Cerebellar nuclear complex (tissue), 1 donor: ENCODE measurements around the gene KCNK4.
A peak's percentile ranks its signal among the peaks of the same experiment; 100 is the strongest.

ENCODE experiments used
- DNase-seq, 2 experiments: peaks; one replicate each; lab custom pipeline; 2025; lab: John Stamatoyannopoulos, UW

The KCNK4 gene

DNA sequence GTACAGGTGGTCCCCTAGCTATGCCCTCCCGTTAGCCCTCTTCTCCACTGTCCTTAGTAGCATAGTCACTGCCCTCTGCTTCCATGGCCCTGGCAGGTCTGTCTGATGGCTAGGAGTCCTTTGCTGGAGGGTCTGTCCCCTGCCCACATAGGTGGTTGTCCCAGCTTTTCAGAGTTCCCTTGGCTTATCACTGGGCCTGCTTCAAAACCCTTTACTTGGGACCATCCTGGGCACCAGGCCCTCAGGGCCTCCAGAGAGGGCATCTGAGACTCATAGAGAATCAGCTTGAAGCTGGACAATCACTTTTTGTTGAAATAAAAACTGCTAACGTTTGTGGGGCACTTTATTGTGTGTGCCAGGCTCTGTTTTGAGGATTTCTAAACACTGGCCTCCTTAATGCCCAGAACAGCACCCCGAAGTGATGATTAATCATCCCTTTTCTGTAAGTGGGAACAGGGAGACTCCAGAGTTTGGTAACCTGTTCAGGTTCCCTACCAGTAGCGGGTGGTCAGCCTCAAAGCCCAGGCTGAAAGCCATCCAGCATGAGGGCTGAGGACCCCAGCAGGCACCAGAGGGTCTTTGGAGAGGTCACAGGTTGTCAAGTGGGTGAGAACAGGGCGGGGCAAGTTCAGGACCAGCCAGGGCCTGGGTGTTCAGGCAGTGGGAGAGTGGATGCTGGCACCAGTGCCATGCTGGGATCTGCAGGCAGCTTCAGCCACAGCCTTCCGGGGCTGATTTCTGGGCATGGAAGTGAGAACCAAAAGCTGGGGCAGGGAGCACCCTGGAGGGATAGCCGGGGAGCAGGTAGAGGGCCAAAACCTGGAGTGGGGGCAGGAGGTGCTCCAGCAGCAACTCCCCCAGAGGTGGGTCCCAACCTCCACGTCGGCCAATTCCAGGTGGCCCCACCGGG, 495 bp upstream of the KCNK4 start:
- DNase-seq: no peak

DNA sequence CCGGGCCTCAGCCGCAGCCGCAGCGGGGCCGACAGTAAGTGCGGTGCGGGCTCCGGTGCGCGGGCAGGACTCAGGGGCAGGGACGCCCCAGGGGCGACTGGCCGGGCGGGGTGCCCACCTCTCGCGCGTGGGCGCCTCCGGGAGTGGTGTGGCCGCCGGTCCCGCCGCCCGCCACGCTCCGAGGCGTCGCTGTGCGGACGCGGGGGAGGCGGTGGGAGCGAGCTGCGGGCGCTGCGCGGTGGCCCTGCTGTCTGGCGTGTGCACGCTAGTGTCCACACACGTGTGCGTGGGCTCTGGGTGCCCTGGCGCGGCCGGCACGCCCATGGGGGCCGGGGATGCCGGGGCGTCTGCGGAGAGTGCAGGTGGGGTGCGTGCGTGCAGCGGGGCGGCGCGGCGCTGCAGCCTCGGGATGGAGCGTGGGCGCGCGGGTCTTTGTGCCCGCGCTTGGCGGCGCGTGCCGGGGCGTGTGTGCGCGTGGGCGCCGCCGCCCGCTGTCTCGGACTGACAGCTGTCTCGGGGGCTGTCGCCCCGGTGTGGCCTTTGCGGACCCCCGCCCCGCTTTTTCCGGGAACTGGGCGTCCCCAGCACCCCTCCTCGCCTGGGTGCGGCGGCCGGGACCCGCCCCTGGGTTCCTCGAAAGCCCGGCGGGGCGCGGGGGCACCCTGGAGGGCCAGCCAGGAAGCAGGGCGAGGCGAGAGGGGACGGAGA, 804 bp downstream of the KCNK4 start:
- DNase-seq: no peak

DNA sequence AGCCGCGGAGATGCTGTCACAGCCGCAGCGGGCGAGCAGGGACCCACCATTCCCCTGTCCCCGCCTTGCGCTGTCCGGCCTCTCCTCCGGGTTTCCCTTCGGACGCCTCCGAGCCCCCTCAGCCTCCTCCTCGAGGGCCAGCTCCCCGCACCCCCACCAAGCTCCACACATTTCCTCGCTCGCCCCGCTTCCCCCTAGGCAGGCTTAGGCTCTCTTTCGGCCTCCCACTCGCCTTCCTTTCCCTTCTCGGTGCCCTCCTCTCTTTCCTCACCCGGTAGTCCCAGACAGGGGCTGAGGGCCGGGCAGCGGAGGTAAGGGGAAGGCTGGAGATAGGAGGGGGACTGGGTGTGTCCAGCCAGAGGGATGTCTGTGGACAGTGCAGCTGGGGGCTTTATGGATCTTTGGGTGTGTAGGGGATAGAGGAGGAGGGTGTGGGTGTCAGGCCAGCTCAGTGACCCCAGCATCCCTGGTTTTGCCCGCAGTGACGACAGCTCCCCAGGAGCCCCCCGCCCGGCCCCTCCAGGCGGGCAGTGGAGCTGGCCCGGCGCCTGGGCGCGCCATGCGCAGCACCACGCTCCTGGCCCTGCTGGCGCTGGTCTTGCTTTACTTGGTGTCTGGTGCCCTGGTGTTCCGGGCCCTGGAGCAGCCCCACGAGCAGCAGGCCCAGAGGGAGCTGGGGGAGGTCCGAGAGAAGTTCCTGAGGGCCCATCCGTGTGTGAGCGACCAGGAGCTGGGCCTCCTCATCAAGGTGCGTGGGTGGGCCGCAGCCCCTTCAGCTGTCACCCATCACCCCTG, 1.6 kb downstream of the KCNK4 start:
- no peak for DNase-seq

- no peak for DNase-seq
Observed at GRCh38 chr11:64294774-64295173, 3.7 kb downstream of the KCNK4 start.

GRCh38 chr11:64295760-64296159, 4.7 kb downstream of the KCNK4 start:
- no peak for DNase-seq

DNA sequence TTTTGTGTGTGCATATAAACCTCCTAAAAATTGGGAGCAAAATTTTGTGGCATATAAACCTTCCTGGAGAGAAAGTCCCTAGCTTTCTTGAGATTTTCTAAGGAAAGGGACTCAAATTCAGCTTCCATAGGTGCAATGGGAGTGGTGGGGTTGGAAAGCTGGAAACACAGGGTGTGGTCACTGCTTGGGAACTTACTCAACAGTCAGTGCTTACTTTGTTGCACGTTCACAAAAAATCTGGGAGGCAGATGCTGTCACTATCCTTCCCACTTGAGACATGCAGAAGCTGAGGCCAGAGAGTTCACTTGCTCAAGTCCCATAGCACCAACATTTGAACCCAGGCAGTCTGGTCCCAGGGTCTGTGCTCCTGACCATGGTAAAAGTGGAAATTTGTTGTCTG, 5.1 kb downstream of the KCNK4 start:
- DNase-seq: no peak

DNA sequence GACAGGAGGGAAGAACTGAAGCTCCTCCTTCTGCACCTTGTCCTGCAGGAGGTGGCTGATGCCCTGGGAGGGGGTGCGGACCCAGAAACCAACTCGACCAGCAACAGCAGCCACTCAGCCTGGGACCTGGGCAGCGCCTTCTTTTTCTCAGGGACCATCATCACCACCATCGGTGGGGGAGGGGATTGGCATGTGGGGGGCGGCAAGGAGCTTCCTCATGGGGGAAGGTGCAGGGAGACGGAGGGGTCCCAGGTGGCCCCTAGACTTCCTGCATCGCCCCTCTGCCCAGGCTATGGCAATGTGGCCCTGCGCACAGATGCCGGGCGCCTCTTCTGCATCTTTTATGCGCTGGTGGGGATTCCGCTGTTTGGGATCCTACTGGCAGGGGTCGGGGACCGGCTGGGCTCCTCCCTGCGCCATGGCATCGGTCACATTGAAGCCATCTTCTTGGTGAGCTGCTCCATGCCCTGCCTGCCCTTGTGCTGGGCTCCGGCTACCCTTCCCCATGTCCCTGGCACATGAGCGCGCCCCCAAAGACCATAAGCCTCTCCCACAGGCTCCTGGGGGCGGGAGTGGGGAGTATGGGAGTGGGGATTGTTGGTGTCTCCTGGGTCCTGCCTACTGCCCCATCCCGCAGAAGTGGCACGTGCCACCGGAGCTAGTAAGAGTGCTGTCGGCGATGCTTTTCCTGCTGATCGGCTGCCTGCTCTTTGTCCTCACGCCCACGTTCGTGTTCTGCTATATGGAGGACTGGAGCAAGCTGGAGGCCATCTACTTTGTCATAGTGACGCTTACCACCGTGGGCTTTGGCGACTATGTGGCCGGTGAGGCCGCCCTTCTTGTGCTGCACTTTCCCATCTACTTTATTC, 6.0 kb downstream of the KCNK4 start:
- DNase-seq: no peak

- DNase-seq: no peak
Observed at GRCh38 chr11:64297699-64298358, 6.7 kb downstream of the KCNK4 start.

- no peak for DNase-seq
Observed at GRCh38 chr11:64298966-64299846, 8.1 kb downstream of the KCNK4 start.

DNA sequence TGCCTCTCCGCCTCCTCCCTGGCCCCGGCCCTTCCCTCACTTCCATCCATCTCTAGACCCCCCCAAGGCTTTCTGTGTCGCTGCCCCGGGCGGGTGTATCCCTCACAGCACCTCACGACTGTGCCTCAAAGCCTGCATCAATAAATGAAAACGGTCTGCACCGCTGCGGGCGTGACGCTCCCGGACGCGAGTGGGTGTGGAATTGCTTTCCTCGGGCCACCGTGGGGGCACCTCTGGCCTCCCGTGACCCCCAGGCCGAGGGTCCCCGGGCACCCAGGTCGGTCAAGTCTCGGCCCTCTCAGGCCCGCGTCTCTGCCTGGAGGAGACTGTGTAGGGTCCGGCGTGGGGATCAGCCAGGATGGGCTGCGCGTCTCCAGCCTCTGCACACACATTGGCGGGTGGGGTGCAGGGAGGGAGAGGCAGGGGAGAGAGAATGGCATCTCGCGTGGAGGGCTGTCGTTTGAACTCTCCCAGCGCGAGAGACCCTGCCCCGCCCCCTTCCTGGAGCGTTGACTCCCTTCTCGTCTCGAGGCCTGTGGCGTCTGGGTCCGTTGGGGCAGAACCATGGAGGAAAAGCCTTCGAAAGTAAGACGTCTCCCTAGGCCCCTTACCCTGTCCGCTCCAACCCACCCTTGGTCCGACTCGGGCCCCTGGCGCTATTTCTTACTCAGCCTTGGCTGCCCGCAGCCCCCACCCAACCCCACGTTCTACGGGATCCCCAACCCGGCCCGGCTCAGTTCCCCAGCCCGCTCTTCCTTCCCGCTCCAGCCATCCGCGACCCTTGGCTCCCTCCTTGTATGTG, 8.9 kb downstream of the KCNK4 start, which contains the start of gene CATSPERZ:
CATSPERZ (plus strand) TSS at position 512 of the 802 bp plus-strand sequence; CDS start at position 565, 53 bp downstream.
- DNase-seq: no peak

DNA sequence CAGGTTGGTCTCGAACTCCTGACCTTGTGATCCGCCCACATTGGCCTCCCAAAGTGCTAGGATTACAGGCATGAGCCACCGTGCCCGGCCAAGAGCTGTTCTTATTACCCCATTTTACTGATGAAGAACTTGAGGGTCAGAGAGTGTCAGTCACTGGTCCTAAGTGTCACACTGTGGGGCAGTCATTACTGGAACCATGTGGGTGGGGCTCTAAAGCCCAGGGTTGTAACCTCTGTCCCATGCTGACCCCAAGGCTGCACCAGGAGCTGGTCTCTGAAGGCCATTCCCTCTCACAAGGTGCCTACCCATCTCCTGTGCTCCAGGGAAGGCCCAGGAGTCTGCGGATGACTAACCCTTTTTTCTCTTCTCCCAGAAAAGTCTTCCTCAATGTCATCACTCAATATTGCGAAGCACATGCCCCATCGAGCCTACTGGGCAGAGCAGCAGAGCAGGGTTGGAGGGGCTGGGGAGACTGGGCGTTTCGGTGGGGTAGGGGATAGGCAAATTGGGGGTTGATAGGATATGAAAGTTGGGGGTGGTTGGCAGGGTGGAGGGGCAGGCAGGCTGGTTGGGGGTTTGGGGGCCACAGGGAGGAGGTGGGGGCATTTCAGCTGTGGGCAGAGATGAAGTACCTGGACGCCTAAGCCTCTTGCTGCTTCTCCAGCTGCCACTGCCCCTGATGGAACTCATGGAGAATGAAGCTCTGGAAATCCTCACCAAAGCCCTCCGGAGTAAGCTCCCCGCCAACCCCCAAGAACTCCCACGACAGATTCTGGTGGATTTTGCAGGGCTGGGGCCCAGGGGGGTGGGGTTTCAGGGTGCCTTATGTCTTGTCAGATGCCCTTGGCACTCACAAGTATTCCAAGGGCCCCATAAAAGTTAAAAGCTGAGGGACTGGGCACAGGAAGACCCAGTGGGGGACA, 12.3 kb downstream of the KCNK4 start:
- no peak for DNase-seq

DNA sequence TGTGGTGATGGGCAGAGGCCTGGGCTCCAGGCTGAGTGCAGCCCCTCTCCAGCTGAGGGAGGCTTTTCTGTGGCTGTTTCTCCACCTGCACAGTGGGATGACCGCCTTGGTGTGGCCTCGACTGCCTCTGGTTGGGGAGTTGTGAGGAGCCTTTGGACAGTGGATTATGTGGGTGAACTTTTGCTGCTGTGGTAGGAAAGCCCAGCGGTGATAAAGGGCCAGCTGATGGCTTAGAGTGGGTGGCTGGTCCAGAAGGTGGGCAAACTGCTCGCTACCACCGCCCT, 12.9 kb downstream of the KCNK4 start:
- no peak for DNase-seq

DNA sequence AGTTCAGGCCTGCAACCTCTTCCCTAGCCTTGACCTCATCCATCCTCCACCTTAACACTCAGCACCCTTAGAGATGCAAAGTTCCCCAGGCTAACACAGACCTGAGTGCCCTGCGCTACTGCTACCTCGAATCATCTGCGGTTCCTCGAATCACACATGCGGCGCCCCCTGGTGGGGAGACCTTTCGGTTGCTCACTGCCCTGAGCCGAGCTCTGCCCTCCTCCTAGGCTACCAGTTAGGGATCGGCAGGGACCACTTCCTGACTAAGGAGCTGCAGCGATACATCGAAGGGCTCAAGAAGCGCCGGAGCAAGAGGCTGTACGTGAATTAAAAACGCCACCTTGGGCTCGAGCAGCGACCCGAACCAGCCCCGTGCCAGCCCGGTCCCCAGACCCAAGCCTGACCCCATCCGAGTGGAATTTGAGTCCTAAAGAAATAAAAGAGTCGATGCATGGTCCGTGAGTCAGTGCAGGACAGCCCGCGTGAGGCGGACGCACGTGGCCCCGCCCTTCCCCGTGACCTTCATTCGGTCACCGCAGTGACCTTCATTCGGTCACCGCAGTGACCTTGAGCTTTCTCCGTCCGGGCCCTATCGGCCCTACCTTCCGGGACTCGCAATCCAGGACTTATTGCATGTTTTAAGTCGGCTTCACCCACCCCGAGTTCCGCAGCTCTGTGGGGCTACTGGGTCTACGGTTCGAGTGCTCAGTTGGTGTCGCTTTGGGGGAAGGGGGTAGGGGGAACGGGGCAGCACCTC, 13.4 kb downstream of the KCNK4 start:
- peak; percentile 37 to 64 for DNase-seq

GRCh38 chr11:64305075-64305690, 14.1 kb downstream of the KCNK4 start, which contains the start of gene ESRRA:
Gene ESRRA (plus strand): TSS chr11:64305524. CDS start chr11:64307180, 1,656 bp downstream.
- peak; percentile 94 for DNase-seq

- no peak for DNase-seq
Observed at GRCh38 chr11:64305691-64306562, 14.8 kb downstream of the KCNK4 start.

DNA sequence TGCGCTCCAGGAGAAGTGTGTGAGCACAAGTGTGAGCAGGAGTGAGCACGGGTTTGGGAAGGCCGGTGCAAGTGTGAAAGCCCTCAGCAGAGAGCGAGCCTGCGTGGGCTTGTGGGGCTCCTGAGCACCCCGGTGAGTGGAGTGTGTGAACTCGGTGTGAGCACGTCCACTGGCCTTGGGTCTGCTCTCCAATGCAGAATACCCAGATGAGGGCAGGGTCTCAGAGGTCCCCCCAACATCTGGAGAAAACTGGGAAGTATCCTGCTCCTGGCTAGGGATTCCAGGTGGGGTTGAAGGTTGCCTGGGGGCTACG, 15.4 kb downstream of the KCNK4 start:
- DNase-seq: no peak
